Motor neuron (in vitro differentiated cells): ENCODE data around the gene CRK. TPM values are rescaled to one million over a fixed set of nuclear protein-coding genes. Genes with fewer than 3 reads are reported as not detected.
A peak's percentile ranks its signal among the peaks of the same experiment; 100 is the strongest.
"Not testable (repeated sequence)": the region's sequence is repeated elsewhere in the genome, so short reads cannot be mapped to it uniquely, and the experiment has no call there.

ENCODE experiments used
- ATAC-seq, 8 experiments: fragments of 200-7000 bp; cut with Tn5 transposase; replicated peaks in 6 of 8; 2 replicates each; pipeline ENCODE4 v1.8.0; 2021; ENCODE audit warnings: mild to moderate bottlenecking in 8 of 8, moderate library complexity in 8 of 8
- H3K27ac ChIP-seq, 2 donors: fragments of 250-450 bp; sonication (Bioruptor Pico); 2 replicates each; pipeline ENCODE4 v1.9.0; 2021; ENCODE audit warnings: antibody characterized with exemption in 2 of 2, mild to moderate bottlenecking in 2 of 2, moderate library complexity in 1 of 2
- H3K4me1 ChIP-seq, 2 donors: fragments of 250-450 bp; sonication (Bioruptor Pico); replicated peaks in 1 of 2; 2 replicates each; pipeline ENCODE4 v1.6.1; 2021; ENCODE audit warnings: antibody characterized with exemption in 2 of 2, mild to moderate bottlenecking in 2 of 2, moderate library complexity in 1 of 2
- H3K4me3 ChIP-seq, 5 donors: fragments of 250-450 bp; sonication (Bioruptor Pico); 2 replicates each; pipeline ENCODE4 v1.9.0; 2021; ENCODE audit warnings: antibody characterized with exemption in 5 of 5, mild to moderate bottlenecking in 5 of 5, moderate library complexity in 4 of 5
- WGBS, 10 experiments: fragments of 450-650 bp; shearing (Covaris generic); methylation state at CpG; one replicate each; pipeline ENCODE4 v1.0.0; 2022; 5-methylcytosine and 5-hydroxymethylcytosine counted together
- in situ Hi-C, 9 experiments: fragments of 400-800 bp; cut with MboI; loops; one replicate each; pipeline ENCODE4 v1.15.0; 2021; ENCODE audit warnings: low sequenced_read_pairs in 9 of 9, low pct_unique_long_range_greater_than_20kb in 2 of 9; ENCODE audit not compliant: unreplicated experiment in 9 of 9
- total RNA-seq, 8 experiments: library from RNA; unstranded; fragments of 300-600 nt; gene quantifications; 2 replicates each; pipeline versions ENCODE4 v1.2.3 to v1.2.4, GENCODE V29; 2022

The CRK gene
- total RNA-seq, 8 experiments from 2014 or later, result 25.2 to 62.4 (median 40.1) TPM

GRCh38 chr17:1470071-1470754 is 14.2 kb upstream of the CRK start:
- WGBS, 10 experiments, result 17 to 100% (median 83%) methylated on average over 1 of the region's 33 CpGs; no CpG with 5 or more reads in 7 of the 10 experiments
- H3K27ac ChIP-seq, result no peak overlapping the region
- no peak overlapping the region for H3K4me3 ChIP-seq
- H3K4me1 ChIP-seq, result peaks cover 6 to 13% of the 10 kb centered on the region in 2 donors
- in situ Hi-C loops, result no loop called here
- ATAC-seq, result no peak

GRCh38 chr17:1469231-1469852 is 13.3 kb upstream of the CRK start:
- 39 to 94% (median 84%) methylated on average over 9 to 20 of the region's 28 CpGs; no CpG with 5 or more reads in 1 of the 10 experiments for WGBS, 10 experiments

DNA sequence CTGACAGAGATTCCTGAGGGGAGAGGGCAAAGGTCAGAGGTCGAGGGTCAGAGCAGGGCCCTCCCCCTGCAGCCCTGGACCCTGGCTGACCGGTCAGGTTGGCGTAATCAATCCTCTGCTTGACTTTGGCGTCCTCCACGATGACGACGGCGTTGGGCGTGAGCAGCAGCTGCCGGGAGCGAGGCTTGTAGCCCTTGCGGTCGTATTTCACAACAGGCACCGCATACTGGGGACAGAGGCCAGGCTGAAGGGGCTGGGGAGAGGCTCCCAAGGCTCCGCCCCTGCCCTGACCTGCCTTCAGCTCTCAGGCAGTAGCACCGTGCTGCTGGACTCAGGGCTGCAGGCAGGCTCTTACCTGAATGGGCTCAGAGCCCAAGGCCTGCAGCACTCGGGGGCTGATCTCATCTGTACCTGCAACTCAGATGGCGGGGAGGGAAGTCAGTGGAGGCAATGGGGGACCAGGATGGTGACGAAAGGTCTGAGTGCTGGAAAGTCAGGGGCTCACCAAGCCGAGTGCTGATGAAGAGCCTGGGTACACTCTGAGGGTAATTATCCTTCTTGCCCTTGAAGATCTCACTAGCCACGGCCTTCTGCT is 12.0 kb upstream of the CRK start:
- in situ Hi-C loops, result no loop called here
- peak in 6 of 8 experiments; percentile 22 to 67 (median 37) for ATAC-seq
- H3K4me3 ChIP-seq, result no peak overlapping the region
- peak overlapping the region in 1 of 2 donors; percentile 70 for H3K27ac ChIP-seq
- 40 to 85% (median 77%) methylated on average over 1 to 7 of the region's 21 CpGs; no CpG with 5 or more reads in 6 of the 10 experiments for WGBS, 10 experiments
- peaks cover 6 to 13% of the 10 kb centered on the region in 2 donors for H3K4me1 ChIP-seq

More at GRCh38 chr17:1469231-1469852, 13.3 kb upstream of the CRK start:
- Histone ChIP-seq H3K4me1 (peaks cover 6 to 13% of the 10 kb centered on the region in 2 donors), H3K4me3 (no peak overlapping the region), H3K27ac (no peak overlapping the region)
- ATAC-seq, result no peak
- in situ Hi-C loops, result no loop called here

DNA sequence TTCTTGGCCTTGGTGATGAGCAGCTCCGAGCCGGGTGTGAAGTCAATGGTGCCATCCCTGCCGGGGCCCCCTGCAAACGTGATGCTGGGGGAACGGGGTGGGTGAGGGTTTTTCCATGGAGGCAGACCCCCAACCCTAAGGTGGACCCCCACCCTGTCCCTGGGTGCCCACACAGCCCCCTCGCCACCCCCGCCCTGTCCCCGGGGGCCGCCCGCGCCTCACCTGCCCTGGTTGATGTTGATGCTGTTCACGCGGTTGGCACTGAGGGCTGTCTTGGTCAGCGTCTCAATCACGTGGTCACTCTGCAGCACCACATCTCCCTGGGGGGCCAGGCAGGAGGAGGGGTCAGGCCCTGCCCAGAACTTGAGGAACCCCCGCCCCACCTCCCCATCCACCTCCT is 11.2 kb upstream of the CRK start:
- in situ Hi-C loops, result no loop called here
- WGBS, 10 experiments, result 100% methylated on average over 2 to 4 of the region's 16 CpGs; no CpG with 5 or more reads in 8 of the 10 experiments
- peaks cover 6 to 11% of the 10 kb centered on the region in 2 donors for H3K4me1 ChIP-seq
- no peak overlapping the region for H3K4me3 ChIP-seq
- H3K27ac ChIP-seq, result no peak overlapping the region
- ATAC-seq, result no peak

- in situ Hi-C loops, result no loop called here
- H3K27ac ChIP-seq, result no peak overlapping the region
- 80 to 100% methylated on average over 1 of the region's 8 CpGs; no CpG with 5 or more reads in 8 of the 10 experiments for WGBS, 10 experiments
- ATAC-seq, result no peak
- peaks cover 6 to 10% of the 10 kb centered on the region in 2 donors for H3K4me1 ChIP-seq
- no peak overlapping the region for H3K4me3 ChIP-seq
These were observed 8.2 kb upstream of the CRK start for GRCh38 chr17:1464186-1464585.

DNA sequence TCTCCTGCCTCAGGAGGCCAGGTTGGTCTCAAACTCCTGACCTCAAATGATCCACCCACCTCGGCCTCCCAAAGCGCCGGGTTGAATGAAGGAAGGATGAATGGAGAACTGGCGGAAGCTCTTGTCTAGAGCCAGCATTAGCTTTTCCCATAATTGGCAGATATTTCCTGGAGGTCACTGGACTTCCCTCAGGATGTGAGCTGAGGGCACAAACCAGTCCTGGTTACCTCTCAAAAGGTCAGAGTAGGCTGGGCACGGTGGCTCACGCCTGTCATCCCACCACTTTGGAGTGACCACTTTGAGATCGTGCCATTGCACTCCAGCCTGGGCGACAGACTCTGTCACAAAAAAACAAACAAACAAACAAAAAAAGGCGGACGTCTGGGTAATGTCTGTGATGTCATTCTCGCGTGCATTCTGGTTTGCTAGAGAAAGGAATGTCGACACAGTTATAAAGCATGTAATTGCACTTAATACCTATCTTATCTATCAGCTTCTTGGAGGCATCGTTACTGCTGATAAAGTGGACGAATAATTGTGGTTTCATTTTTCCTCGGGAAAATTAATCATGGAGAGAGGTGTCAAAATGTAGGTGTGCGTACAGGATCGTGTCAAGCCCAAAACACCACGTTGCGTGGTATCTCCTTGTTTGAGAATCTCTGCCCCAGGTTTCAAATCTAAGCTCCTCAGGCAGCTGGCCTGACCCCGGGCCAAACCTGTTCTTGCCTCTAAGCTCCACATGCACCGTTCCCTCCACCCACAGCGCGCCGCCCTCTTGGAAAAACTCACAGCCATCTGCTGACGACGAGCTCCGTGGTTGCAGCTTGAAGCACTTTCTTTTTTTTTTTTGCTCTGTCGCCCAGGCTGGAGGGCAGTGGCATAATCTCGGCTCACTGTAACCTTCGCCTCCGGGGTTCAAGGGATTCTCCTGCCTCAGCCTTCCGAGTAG is 6.4 kb upstream of the CRK start:
- Histone ChIP-seq H3K4me3 (no peak overlapping the region), H3K4me1 (no peaks in the 10 kb centered on the region), H3K27ac (no peak overlapping the region)
- in situ Hi-C loops, result no loop called here
- no peak for ATAC-seq
- 77 to 100% (median 89%) methylated on average over 1 to 21 of the region's 33 CpGs for WGBS, 10 experiments

DNA sequence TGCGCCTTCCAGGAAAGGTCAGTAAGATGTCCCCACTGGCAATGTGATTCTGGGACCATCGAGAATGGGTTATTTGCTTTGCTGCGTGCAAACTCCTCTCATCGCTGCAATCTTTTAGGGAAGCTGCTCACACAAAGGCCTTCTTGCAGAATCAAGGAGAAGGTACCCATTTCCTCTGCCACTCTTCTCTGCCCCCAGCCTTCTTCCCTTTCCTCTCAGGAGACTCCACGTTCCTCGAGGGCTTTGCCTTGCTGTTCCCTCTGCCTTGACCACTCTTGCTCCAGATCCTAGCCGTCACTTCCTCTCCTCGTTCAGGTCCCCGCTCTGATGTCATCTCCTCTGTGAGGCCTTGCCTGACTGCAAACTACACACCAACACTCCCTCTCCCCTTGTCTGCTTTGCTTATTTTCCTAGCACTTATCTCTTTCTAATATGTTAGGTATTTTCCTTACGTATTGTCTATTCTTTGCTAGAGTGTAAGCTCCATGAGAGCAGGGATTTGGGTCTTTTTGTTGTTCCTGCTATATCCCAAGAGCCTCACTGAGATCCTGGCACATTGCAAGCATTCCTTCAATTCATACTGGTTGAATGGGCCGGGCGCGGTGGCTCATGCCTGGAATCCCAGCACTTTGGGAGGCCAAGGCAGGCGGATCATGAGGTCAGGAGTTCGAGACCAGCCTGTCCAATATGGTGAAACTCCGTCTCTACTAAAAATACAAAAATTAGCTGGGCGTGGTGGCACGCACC is 5.3 kb upstream of the CRK start:
- 75 to 100% (median 92%) methylated on average over 1 to 12 of the region's 18 CpGs; no CpG with 5 or more reads in 1 of the 10 experiments for WGBS, 10 experiments
- Histone ChIP-seq H3K27ac (no peak overlapping the region), H3K4me3 (no peak overlapping the region), H3K4me1 (no peaks in the 10 kb centered on the region)
- no peak for ATAC-seq
- in situ Hi-C loops, result no loop called here

DNA sequence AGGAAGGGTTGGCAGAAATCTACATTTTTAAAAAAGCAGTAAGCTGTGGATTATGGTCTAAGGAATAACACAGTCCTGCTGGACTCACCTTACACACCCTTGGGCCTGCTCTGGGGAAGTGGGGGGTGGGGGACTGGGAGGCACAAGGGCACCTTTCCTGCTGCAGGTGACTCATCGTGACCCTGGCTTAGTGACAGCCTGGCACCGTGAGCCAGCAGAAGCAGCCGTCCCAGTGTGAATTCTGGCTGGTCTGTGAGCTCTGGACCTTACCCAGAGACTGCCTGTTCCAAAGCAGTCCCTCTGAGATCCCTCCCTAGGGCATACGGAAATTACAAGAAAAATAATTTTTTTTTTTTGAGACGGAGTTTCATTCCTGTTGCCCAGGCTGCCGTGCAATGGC is 4.2 kb upstream of the CRK start:
- ATAC-seq, result no peak
- H3K27ac ChIP-seq, result no peak overlapping the region
- in situ Hi-C loops, result no loop called here
- H3K4me1 ChIP-seq, result no peaks in the 10 kb centered on the region
- WGBS, 10 experiments, result 8 to 80% (median 38%) methylated on average over 1 to 6 of the region's 6 CpGs; no CpG with 5 or more reads in 5 of the 10 experiments
- H3K4me3 ChIP-seq, result no peak overlapping the region

GRCh38 chr17:1455291-1455796 is 688 bp downstream of the CRK start:
- H3K4me3 ChIP-seq, result peak overlapping the region; percentile 75 to 98 (median 94)
- peaks cover 8 to 9% of the 10 kb centered on the region in 2 donors for H3K4me1 ChIP-seq
- in situ Hi-C loops, result no loop called here
- peak; percentile 19 to 52 (median 27) for ATAC-seq
- 0% methylated on average over 2 to 3 of the region's 31 CpGs; no CpG with 5 or more reads in 5 of the 10 experiments for WGBS, 10 experiments
- peak overlapping the region; percentile 89 for H3K27ac ChIP-seq

DNA sequence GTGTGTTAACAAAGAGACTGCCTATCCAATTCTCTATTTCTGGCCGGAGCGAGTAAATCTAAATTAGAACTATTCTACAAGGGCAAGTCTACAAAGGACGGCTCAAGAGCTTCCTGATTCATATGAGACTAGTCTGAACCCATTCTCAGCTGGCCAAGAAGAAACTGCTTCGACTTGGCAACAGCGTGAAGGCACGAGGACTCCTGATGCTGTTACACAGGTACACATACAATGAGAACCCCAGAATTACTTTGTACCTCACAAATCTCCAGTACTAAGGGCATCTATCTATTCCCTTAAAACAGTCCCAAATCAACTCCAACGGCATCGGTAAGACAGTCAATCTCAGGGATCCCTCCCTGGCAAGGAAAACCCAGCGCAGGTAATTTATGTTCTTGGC is 1.5 kb downstream of the CRK start:
- in situ Hi-C loops, result no loop called here
- Histone ChIP-seq H3K27ac (no peak overlapping the region), H3K4me3 (peak overlapping the region; percentile 75 to 98 (median 94)), H3K4me1 (peaks cover 8 to 9% of the 10 kb centered on the region in 2 donors)
- ATAC-seq, result no peak
- WGBS, 10 experiments, result 21 to 100% (median 80%) methylated on average over 1 to 9 of the region's 9 CpGs; no CpG with 5 or more reads in 3 of the 10 experiments

GRCh38 chr17:1453694-1454093 is 2.3 kb downstream of the CRK start:
- H3K27ac ChIP-seq, H3K4me1 ChIP-seq, ATAC-seq, in situ Hi-C loops, H3K4me3 ChIP-seq: not testable (repeated sequence)
- 90 to 100% (median 96%) methylated on average over 1 to 11 of the region's 11 CpGs; no CpG with 5 or more reads in 4 of the 10 experiments for WGBS, 10 experiments

GRCh38 chr17:1452836-1453235 is 3.2 kb downstream of the CRK start:
- no peak for ATAC-seq
- H3K4me1 ChIP-seq, result peaks cover 8 to 9% of the 10 kb centered on the region in 2 donors
- H3K4me3 ChIP-seq, result no peak overlapping the region
- no peak overlapping the region for H3K27ac ChIP-seq
- in situ Hi-C loops, result no loop called here
- WGBS, 10 experiments, result 43 to 100% (median 91%) methylated on average over 1 to 5 of the region's 5 CpGs
